ENCODE measurements around the gene CEMIP2. TPM values are rescaled to one million over a fixed set of nuclear protein-coding genes. Genes with fewer than 3 reads are reported as not detected.

Gene CEMIP2
- total RNA-seq, 1 experiment from 2014 or later = 17.7 TPM

DNA sequence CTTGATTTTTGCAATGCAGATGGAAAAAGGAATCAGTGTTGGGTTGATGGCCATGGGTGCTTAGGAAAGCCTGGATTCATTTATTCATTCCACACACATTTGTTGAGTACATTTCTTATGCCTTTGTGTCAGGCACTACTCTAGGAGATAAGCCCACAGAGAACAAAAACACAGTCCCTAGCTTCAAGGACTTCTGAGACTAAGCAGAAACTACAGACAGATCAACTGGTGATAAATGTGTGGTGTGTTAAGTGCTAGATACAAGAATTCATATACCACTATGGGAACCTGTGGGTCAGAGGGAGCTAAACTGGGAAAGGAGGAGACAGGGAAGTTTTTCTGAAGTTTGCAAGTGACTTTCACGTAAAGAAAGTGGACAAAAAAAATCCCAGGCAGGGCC lies 119.9 kb downstream of the CEMIP2 start:
- CTCF ChIA-PET = interaction anchor here (0.7 to 1.0 kb wide), 2 partner anchors 15 to 34 kb away, joined by 3 to 4 read pairs; no protein-coding TSS in a partner anchor
- Mint-ChIP-seq H3K27me3 (ENCODE audit: insufficient read depth, unreplicated experiment) (no peaks in the 10 kb centered on the region), H3K4me1 (ENCODE audit: insufficient read depth, unreplicated experiment) (peaks cover 7% of the 10 kb centered on the region), H3K4me3 (ENCODE audit: unreplicated experiment) (no peak overlapping the region), H3K27ac (ENCODE audit: low read depth, unreplicated experiment) (no peak overlapping the region), H3K9me3 (ENCODE audit: unreplicated experiment) (no peaks in the 10 kb centered on the region), H3K36me3 (ENCODE audit: insufficient read depth, unreplicated experiment) (no peaks in the 10 kb centered on the region)
- intact Hi-C loops (cut with micrococcal nuclease) = no loop called here
- TF ChIP-seq, protein P1, sequence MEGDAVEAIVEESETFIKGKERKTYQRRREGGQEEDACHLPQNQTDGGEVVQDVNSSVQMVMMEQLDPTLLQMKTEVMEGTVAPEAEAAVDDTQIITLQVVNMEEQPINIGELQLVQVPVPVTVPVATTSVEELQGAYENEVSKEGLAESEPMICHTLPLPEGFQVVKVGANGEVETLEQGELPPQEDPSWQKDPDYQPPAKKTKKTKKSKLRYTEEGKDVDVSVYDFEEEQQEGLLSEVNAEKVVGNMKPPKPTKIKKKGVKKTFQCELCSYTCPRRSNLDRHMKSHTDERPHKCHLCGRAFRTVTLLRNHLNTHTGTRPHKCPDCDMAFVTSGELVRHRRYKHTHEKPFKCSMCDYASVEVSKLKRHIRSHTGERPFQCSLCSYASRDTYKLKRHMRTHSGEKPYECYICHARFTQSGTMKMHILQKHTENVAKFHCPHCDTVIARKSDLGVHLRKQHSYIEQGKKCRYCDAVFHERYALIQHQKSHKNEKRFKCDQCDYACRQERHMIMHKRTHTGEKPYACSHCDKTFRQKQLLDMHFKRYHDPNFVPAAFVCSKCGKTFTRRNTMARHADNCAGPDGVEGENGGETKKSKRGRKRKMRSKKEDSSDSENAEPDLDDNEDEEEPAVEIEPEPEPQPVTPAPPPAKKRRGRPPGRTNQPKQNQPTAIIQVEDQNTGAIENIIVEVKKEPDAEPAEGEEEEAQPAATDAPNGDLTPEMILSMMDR (IDR thresholded peaks at IDR 0.05; ENCODE audit: unreplicated experiment) = no peak
- BruUV-seq (replicated peaks) = no TSS peak
- POLR2A ChIA-PET = interaction anchor here (0.7 kb wide), 1 partner anchor 103 kb away, joined by 3 read pairs; no protein-coding TSS in a partner anchor
- no peak for DNase-seq (ENCODE audit: unreplicated experiment)

GRCh38 chr9:71647094-71647591 lies 121.2 kb downstream of the CEMIP2 start:
- BruUV-seq (replicated peaks) = no TSS peak
- Mint-ChIP-seq H3K4me3 (ENCODE audit: unreplicated experiment) (peak overlapping the region; percentile 29), H3K27ac (ENCODE audit: low read depth, unreplicated experiment) (no peak overlapping the region), H3K4me1 (ENCODE audit: insufficient read depth, unreplicated experiment) (peaks cover 7% of the 10 kb centered on the region), H3K9me3 (ENCODE audit: unreplicated experiment) (no peaks in the 10 kb centered on the region), H3K36me3 (ENCODE audit: insufficient read depth, unreplicated experiment) (no peaks in the 10 kb centered on the region), H3K27me3 (ENCODE audit: insufficient read depth, unreplicated experiment) (no peaks in the 10 kb centered on the region)
- ChIA-PET CTCF (interaction anchor here (0.6 to 2.0 kb wide), 11 partner anchors 8 to 718 kb away, joined by 3 to 11 read pairs (median 3); no protein-coding TSS in a partner anchor), POLR2A (interaction anchor here (0.8 to 1.1 kb wide), 2 partner anchors 57 to 121 kb away, joined by 3 read pairs; partner anchors contain the start of gene CEMIP2)
- TF ChIP-seq, protein P1 (IDR thresholded peaks at IDR 0.05; ENCODE audit: unreplicated experiment) = no peak
- peak; percentile 93 for DNase-seq (ENCODE audit: unreplicated experiment)
- intact Hi-C loops (cut with micrococcal nuclease) = no loop called here

DNA sequence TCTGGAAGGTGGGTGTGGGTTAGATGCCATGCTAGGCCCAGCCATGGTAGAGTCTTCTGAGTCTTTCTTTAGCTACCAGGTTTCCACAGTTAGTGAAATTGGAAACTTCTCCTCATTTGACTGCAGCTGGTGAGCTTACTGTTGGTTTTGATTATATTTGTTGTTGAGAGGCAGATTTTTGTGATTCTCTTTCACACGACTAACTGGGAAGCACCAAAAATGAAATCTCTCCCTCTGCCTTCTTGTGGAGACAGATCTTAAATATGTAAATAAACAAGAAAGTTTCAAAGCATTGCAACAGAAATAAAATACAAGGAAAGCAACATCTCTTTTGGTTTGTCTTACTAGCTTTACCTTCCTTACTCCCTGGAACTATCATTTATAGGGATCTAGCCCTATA lies 122.2 kb downstream of the CEMIP2 start:
- Mint-ChIP-seq H3K4me1 (ENCODE audit: insufficient read depth, unreplicated experiment) (peaks cover 7% of the 10 kb centered on the region), H3K27me3 (ENCODE audit: insufficient read depth, unreplicated experiment) (no peaks in the 10 kb centered on the region), H3K36me3 (ENCODE audit: insufficient read depth, unreplicated experiment) (no peaks in the 10 kb centered on the region), H3K27ac (ENCODE audit: low read depth, unreplicated experiment) (no peak overlapping the region), H3K4me3 (ENCODE audit: unreplicated experiment) (no peak overlapping the region), H3K9me3 (ENCODE audit: unreplicated experiment) (no peaks in the 10 kb centered on the region)
- intact Hi-C loops (cut with micrococcal nuclease) = no loop called here
- TF ChIP-seq, protein P1 (IDR thresholded peaks at IDR 0.05; ENCODE audit: unreplicated experiment) = no peak
- ChIA-PET POLR2A (interaction anchor here (0.6 kb wide), 1 partner anchor 158 kb away, joined by 3 read pairs; no protein-coding TSS in a partner anchor), CTCF (interaction anchor here (0.7 to 2.0 kb wide), 6 partner anchors 18 to 123 kb away, joined by 3 to 6 read pairs (median 4); no protein-coding TSS in a partner anchor)
- no peak for DNase-seq (ENCODE audit: unreplicated experiment)
- BruUV-seq (replicated peaks) = no TSS peak

DNA sequence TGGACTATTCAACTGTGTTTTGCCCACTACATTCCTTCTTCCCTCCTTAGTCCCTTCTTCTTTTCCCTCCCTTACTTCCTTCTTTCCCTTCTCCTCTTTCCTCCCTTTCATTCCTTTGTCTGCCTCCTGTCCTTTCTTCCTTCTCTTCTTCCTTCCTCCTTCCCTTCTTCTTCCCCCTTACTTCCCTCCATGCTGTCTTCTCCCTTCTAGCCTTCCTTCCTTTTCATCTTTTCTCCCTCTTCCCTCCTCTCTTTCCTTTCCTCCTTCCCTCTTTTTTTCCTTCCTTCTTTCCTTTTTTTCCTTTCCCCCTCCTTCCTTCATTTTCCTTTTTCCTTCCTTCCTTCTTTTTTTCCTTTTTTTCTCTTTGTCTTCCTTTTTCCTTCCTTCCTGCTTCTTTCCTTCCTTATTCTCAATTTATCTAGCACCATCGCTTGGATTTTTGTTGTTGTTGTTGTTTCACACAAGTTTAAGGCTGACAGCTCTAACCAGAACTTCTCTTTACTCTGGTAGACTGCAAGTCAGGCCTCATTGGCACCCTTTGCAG lies 123.4 kb downstream of the CEMIP2 start:
- no peak overlapping the region for H3K4me3 Mint-ChIP-seq (ENCODE audit: unreplicated experiment)
- H3K4me1 Mint-ChIP-seq (ENCODE audit: insufficient read depth, unreplicated experiment) = peaks cover 7% of the 10 kb centered on the region
- POLR2A ChIA-PET = no interaction called here

More for the DNA sequence above, 123.4 kb downstream of the CEMIP2 start:
- no peaks in the 10 kb centered on the region for H3K27me3 Mint-ChIP-seq (ENCODE audit: insufficient read depth, unreplicated experiment)
- intact Hi-C loops (cut with micrococcal nuclease) = no loop called here
- TF ChIP-seq, protein P1 (IDR thresholded peaks at IDR 0.05; ENCODE audit: unreplicated experiment) = no peak
- H3K9me3 Mint-ChIP-seq (ENCODE audit: unreplicated experiment) = no peaks in the 10 kb centered on the region
- no peak for DNase-seq (ENCODE audit: unreplicated experiment)
- CTCF ChIA-PET = interaction anchor here (0.6 to 0.9 kb wide), 3 partner anchors 16 to 739 kb away, joined by 3 to 6 read pairs (median 3); no protein-coding TSS in a partner anchor
- BruUV-seq (replicated peaks) = no TSS peak
- H3K36me3 Mint-ChIP-seq (ENCODE audit: insufficient read depth, unreplicated experiment) = no peaks in the 10 kb centered on the region
- H3K27ac Mint-ChIP-seq (ENCODE audit: low read depth, unreplicated experiment) = no peak overlapping the region

All from MCF 10A (cell line).